ENCODE data around the gene KIAA1328.

DNA sequence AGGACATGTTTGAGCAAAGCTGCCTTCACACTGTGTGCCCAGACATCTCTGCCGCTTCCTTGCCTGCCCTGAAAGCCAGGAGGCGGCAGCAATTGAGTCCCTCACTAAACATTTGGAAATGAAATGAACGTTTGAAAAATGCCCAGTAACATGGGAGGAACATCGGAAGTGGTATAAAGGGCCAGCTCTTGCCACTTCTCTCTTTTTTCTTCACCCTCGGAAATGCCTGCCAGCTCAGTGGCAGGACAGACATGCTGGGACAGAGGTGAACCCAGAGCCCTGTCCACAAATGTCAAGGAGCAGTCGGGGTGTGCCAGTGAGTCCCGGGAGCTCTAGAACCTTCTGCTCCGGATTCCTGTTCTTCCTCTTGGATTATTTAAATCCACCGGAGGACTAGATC is 46.2 kb upstream of the KIAA1328 start:
- TF ChIP-seq, protein P1, sequence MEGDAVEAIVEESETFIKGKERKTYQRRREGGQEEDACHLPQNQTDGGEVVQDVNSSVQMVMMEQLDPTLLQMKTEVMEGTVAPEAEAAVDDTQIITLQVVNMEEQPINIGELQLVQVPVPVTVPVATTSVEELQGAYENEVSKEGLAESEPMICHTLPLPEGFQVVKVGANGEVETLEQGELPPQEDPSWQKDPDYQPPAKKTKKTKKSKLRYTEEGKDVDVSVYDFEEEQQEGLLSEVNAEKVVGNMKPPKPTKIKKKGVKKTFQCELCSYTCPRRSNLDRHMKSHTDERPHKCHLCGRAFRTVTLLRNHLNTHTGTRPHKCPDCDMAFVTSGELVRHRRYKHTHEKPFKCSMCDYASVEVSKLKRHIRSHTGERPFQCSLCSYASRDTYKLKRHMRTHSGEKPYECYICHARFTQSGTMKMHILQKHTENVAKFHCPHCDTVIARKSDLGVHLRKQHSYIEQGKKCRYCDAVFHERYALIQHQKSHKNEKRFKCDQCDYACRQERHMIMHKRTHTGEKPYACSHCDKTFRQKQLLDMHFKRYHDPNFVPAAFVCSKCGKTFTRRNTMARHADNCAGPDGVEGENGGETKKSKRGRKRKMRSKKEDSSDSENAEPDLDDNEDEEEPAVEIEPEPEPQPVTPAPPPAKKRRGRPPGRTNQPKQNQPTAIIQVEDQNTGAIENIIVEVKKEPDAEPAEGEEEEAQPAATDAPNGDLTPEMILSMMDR (IDR thresholded peaks at IDR 0.05): no peak
- no peak for TF ChIP-seq POLR2A (IDR thresholded peaks at IDR 0.05)
